ENCODE results near the gene RERE.

Gene RERE

GRCh38 chr1:8404460-8405370, 412.7 kb downstream of the RERE start:
- DNase-seq (ENCODE audit: low spot score): no peak

GRCh38 chr1:8402109-8402710, 415.2 kb downstream of the RERE start:
- DNase-seq (ENCODE audit: low spot score): no peak

DNA sequence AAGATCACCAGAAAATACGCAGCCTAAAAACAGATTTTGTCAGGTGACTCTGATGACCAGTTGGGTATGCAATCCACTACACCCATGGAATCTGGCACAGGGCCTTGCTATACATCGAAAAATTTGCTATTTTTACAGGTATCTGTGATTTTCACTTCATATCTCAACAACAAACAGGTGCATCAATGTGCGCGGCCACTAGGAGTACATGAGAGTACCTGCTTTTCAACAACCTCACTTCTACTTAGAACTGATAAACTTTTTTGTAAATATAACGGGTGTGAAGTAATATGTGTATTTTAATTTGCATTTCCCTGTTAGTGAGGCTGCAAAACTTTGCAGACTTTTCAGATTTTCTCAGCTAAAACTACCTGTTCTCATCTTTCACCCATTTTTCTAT, 418.8 kb downstream of the RERE start:
- DNase-seq (ENCODE audit: low spot score): no peak

DNA sequence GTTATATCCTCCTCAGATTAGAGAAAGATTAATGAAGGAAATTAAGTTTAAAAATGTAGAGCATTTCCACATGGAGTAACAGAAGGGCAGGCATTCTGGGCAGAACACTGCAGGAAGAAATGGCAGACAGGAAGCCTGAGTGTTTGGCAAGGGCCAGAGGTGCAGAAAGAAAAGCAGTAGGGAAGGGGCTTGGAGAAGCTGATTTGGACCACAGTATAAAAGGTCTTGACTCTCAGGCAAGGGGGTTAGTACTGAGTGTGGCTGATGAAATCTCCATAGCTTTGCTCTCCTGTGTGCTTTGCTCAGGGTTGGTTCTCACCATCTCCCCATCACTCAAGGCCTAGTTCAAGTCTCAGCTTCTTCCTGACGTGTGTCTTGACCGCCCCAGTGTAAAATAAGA, 419.4 kb downstream of the RERE start:
- no peak for DNase-seq (ENCODE audit: low spot score)

DNA sequence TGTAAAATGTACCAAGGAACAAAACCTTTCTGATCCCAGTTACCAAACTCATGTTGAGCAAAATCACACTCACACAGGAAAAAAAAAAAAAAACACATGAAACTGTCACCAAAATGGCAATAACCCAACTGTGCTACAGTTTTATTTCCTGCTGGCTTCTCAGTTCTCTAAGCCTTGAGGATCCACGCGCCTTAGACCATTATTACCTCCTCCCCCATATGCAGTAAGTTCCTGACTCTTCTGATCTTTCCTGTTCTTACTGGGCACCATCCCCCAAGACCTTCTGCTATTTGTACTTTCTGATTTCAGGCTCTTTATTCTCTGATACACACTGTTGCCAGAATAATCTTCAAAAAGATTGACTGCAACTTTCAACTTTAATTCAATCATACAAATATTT, 419.9 kb downstream of the RERE start:
- no peak for DNase-seq (ENCODE audit: low spot score)

DNA sequence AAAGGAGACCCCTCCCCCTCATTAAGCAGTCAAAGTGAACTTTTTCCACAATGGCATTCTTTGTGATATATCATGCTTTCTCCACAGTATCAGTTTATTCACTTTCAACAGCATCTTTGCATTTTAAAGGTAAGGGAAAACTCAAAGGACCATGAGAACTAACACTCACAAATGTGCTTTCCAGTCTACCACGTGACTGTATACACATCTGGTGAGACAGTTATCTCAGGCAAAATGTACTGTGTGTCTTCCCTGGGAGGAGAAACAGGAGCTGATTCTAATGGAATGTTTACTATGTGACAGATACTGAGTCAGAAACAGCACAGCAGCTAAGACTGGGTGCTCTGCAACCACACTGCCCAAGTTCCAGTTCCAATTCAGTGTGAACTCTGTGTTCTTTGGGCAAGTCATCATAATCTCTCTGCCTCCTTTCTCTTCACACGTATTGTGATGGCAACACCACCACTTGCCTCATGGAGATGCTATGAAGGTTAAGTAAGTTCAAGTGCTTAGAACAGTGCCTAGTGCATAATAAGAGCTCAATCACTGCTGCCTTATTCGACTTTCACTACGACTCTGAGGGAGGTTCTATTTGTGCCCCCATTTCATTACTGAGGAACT, 420.5 kb downstream of the RERE start:
- no peak for DNase-seq (ENCODE audit: low spot score)

- DNase-seq (ENCODE audit: low spot score): no peak
Observed at GRCh38 chr1:8396083-8396785, 421.2 kb downstream of the RERE start.

GRCh38 chr1:8395433-8395866, 422.0 kb downstream of the RERE start:
- no peak for DNase-seq (ENCODE audit: low spot score)

GRCh38 chr1:8394456-8395321, 422.8 kb downstream of the RERE start:
- DNase-seq (ENCODE audit: low spot score): no peak

DNA sequence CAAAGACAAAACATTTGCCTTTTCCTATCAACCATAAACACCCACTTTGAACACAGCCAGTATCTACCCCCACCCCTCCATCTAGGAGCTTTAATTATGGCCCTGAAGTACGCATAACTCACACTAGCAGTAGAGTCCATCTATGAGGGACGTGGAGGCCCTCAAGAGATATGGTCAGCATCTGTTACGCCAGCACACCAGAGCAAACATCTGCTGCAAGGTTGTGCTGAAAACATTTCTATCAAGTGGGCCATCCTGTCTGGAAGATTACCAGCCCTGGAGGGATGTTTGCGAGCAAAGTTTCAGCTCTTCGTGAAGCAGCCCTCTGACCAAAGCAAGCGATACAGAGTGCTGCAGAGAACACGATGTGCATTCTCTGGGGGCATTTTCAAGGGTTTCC, 424.9 kb downstream of the RERE start:
- DNase-seq (ENCODE audit: low spot score): no peak

DNA sequence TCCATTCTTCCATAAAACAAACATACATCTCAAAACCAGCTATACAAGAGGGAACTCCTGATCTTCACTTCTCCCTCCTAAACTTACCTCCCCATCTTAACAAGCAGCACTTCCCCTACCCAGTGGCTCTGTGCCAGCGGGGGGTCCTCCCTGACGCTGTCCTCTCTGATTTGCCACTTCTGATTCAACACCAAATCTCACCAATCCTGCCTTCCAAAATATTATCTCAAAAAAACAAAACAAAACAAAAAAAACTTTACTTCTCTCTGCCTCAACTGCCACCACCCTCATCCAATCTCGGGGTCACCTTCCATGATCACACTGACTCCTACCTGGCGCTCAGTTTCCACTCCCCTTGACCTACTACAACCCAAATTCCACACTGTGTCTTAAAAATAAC, 426.7 kb downstream of the RERE start:
- DNase-seq (ENCODE audit: low spot score): no peak

- no peak for DNase-seq (ENCODE audit: low spot score)
Observed at GRCh38 chr1:8389958-8390535, 427.4 kb downstream of the RERE start.

GRCh38 chr1:8388732-8389562, 428.5 kb downstream of the RERE start:
- no peak for DNase-seq (ENCODE audit: low spot score)

DNA sequence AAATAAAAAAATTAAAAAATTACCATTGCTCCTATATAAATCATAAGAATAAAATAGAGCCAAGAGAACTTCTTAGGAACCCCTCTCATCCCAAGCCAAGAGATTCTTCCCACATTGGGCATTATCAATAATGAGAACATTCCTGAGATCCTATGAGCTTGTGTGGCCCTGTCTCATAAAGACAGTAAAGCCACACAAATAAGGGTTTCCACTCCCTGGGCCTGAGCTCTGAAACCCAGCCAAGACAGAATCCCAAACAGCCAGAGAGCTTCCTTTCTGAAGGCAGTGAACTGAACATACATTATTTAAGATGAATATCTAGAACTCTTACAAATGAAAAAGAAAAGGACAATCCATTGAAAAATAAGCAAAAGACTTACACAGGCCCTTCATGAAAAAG, 431.2 kb downstream of the RERE start:
- no peak for DNase-seq (ENCODE audit: low spot score)

DNA sequence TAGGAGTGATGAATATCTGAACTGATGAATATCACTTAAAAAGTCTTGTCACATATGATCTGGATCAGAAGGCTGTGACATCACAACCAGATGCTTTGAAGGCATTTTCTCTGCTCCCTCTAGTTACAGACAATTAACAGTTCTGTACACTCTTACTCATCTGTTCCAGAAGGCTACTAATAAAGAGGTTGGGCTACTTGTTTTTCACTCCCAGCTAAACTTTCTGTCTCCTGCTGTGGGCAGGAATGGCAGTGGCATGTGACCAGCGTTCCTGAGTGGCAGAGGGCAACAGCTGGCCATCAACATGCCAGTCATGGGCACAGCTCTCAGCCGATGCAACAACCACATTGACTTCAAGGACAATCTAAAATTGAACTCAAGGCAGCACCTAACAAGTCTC, 432.9 kb downstream of the RERE start:
- no peak for DNase-seq (ENCODE audit: low spot score)

DNA sequence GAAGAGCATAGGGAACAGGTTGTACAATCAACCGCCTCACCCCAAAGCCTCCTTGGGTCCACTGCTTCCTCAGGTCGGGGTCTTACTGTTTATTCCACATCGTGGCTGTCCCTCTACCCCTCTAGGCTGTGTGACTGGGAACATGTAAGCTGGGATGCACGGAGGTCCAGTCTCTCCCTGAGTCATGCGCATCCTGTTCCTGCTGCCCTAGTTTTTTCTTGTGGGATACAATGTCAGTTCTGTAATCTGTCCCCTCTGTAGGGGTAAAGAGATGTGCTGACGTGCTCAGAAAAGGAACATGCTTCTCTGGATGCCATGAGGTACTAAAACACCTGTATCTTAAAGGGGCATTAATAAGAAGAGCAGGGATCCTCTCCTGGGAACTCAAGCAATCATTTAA, 433.4 kb downstream of the RERE start:
- DNase-seq (ENCODE audit: low spot score): no peak

DNA sequence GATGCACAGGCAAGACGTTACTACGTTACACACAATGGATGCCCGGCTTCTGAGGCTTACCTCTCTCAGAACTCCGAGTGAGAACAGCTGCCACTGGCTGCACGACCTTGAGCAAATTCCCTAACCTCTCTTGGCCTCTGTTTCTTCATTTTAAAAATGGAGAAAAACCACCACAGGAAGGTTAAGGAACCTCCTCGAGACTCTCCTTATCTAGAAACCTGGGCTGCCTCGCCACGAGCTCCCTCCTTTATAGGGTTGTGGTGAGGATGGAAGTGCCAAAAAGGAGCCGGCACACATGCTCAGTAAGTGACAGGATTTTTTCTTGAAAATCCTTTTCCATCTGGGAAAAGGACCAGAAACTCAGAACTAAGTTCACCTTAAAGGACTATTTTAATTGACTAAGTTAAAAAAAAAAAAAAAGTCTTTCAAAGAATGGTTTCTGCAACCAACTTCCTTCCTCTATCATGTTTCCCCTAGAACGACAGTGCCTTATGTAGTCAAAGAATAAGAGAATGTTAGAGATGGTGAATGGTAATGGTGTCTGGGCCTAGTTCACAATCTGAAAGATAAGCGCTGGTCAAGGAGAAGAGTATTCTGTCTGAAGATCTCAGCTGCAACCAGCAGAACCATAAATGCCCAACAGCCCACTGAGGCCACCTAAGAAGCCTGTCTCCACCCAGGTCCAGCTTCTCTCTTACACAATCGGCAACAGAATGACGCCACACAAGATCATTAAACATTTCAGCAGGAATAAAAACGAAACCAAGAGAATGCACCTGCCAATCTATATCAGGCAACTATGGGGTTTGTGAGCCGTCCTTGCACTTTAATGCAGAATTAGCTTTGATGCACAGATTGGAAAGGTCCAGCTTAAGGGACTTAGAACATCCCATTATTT, 434.6 kb downstream of the RERE start:
- DNase-seq (ENCODE audit: low spot score): no peak

DNA sequence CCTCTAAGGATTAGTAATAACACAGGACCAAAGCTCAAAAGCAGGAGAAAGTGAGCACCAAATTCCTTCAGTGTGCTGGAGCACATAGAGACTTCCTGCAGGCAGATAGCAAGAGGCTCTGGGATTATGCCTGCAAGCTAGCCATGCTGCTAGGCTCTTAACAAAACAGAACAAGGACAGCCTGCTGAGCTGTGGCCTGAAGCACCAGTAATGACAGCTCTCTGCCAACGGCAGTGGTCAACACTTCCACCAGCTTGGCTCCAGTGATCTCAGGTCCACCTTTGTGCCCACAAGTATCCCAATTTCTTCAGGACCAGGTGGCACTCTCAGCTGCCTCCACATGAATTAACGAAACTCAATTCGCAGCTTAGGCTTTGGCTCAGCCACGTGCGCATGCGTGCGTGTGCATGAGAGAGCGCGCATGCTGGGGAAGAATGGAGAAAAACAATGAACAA, 435.4 kb downstream of the RERE start:
- DNase-seq (ENCODE audit: low spot score): no peak

GRCh38 chr1:8381618-8382017, 435.8 kb downstream of the RERE start:
- no peak for DNase-seq (ENCODE audit: low spot score)

Measured in iPS-NIHi11 (cell line).